ENCODE measurements around the gene EXOC7. TPM values are rescaled to one million over a fixed set of nuclear protein-coding genes. Genes with fewer than 3 reads are reported as not detected.

The EXOC7 gene
- total RNA-seq, 1 experiment from 2014 or later = 114 TPM

- no peak for ATAC-seq
- no peaks in the 10 kb centered on the region for H3K27me3 ChIP-seq (ENCODE audit: insufficient read depth, low read length)
- no TSS peak for BruUV-seq (replicated peaks)
- H4K20me1 ChIP-seq (ENCODE audit: insufficient read depth) = no peaks in the 10 kb centered on the region
- no peaks in the 10 kb centered on the region for H3K9me3 ChIP-seq (ENCODE audit: control insufficient read depth in 1 of 2, insufficient read depth in 1 of 2, low read depth in 1 of 2, low read length in 2 of 2)
- CTCF ChIA-PET = interaction anchor here (0.5 to 1.2 kb wide), 3 partner anchors 19 to 247 kb away, joined by 3 read pairs; no protein-coding TSS in a partner anchor
- POLR2A ChIA-PET = interaction anchor here (0.9 kb wide), 1 partner anchor 27 kb away, joined by 6 read pairs; no protein-coding TSS in a partner anchor
- RAD21 ChIA-PET (ENCODE audit: low non-redundant PET in 1 of 2, low total read pairs in 2 of 2, uncharacterized antibody in 2 of 2, unreplicated experiment in 2 of 2) = interaction anchor here in 1 of 2 experiments (0.6 kb wide), 1 partner anchor 319 kb away, joined by 7 read pairs; no protein-coding TSS in a partner anchor
- H3K36me3 ChIP-seq (ENCODE audit: control insufficient read depth in 1 of 2, insufficient read depth in 2 of 2, low read length in 2 of 2) = no peaks in the 10 kb centered on the region
- no peaks in the 10 kb centered on the region for H3K9me2 ChIP-seq (ENCODE audit: insufficient read depth)
- TF ChIP-seq ATF3 (IDR thresholded peaks at IDR 0.05) (no peak), ZFX (IDR thresholded peaks at IDR 0.05) (no peak), MAX (IDR thresholded peaks at IDR 0.05) (no peak), SIN3A (IDR thresholded peaks at IDR 0.05; ENCODE audit: low read depth) (no peak), YY1 (IDR thresholded peaks at IDR 0.05; ENCODE audit: extremely low read depth, insufficient replicate concordance, low read depth, low read length) (no peak), CEBPB (IDR thresholded peaks at IDR 0.05; ENCODE audit: low read depth) (no peak), RAD21 (IDR thresholded peaks at IDR 0.05; ENCODE audit: low read depth) (no peak), REST (IDR thresholded peaks at IDR 0.05; ENCODE audit: low read depth) (no peak), EGR1 (IDR thresholded peaks at IDR 0.05; ENCODE audit: low read depth) (no peak), EZH2phosphoT487 (IDR thresholded peaks at IDR 0.05; ENCODE audit: borderline replicate concordance) (no peak), SRF (IDR thresholded peaks at IDR 0.05; ENCODE audit: low read depth) (no peak), CBX3 (IDR thresholded peaks at IDR 0.05; ENCODE audit: low read depth) (no peak), JUND (IDR thresholded peaks at IDR 0.05) (no peak), SP1 (IDR thresholded peaks at IDR 0.05; ENCODE audit: low read depth) (no peak), ZBTB33 (IDR thresholded peaks at IDR 0.05; ENCODE audit: extremely low read depth, insufficient replicate concordance, low read length) (no peak), POLR2A (IDR thresholded peaks at IDR 0.05; ENCODE audit: borderline replicate concordance, extremely low read depth, insufficient read depth, insufficient read length) (no peak), CTCF (IDR thresholded peaks at IDR 0.05 in 2 of 3, conservative IDR thresholded peaks at IDR 0.05 in 1 of 3; ENCODE audit: borderline replicate concordance in 1 of 3, insufficient read depth in 1 of 3, low read depth in 2 of 3, low read length in 2 of 3) (no peak), ZNF274 (IDR thresholded peaks at IDR 0.05; ENCODE audit: low read depth, low read length) (no peak)
- H2AFZ ChIP-seq (ENCODE audit: low read depth, low read length, poor library complexity, severe bottlenecking) = no peak overlapping the region
- no peak overlapping the region for H3K9ac ChIP-seq (ENCODE audit: low read length)
- no peak overlapping the region for H3K27ac ChIP-seq (ENCODE audit: low read depth, low read length)
- intact Hi-C loops (cut with micrococcal nuclease) = no loop called here
- no peak for DNase-seq (ENCODE audit: low read depth, low spot score)
- H3K79me2 ChIP-seq (ENCODE audit: insufficient read depth, low read length) = no peaks in the 10 kb centered on the region
- no peak overlapping the region for H3K4me2 ChIP-seq (ENCODE audit: low read length)
- H3K4me3 ChIP-seq (replicated peaks in 1 of 2; ENCODE audit: low read depth in 1 of 2, low read length in 2 of 2) = no peak overlapping the region
- peaks cover 41 to 42% of the 10 kb centered on the region in 2 experiments for H3K4me1 ChIP-seq (ENCODE audit: control insufficient read depth in 1 of 2, insufficient read depth in 2 of 2, low read length in 2 of 2)
Observed at GRCh38 chr17:76032780-76033108, 70.8 kb downstream of the EXOC7 start.
